PC-3 (cell line): ENCODE data around the gene RGS9BP.

Experiments
- EZH2 ChIP-seq: fragments of 300-600 bp; sonication (generic); IDR thresholded peaks from one replicate; pipeline ENCODE4 v1.6.1; 2017; ENCODE audit warnings: antibody characterized with exemption, mild to moderate bottlenecking, low read length; ENCODE audit not compliant: unreplicated experiment
- EZH2phosphoT487 ChIP-seq: fragments of 300-600 bp; sonication (generic); IDR thresholded peaks from 2 replicates; pipeline ENCODE4 v1.6.1; 2018; ENCODE audit warnings: mild to moderate bottlenecking, antibody characterized with exemption, low read length, borderline replicate concordance
- TF ChIP-seq, protein P1 (sequence below): fragments of 300-600 bp; sonication (generic); conservative IDR thresholded peaks from 2 replicates; pipeline ENCODE4 v1.5.1; 2017; ENCODE audit warnings: antibody characterized with exemption, low read depth, mild to moderate bottlenecking, low read length

GRCh38 chr19:32717496-32717895, 41.8 kb downstream of the RGS9BP start:
- TF ChIP-seq, protein P1, sequence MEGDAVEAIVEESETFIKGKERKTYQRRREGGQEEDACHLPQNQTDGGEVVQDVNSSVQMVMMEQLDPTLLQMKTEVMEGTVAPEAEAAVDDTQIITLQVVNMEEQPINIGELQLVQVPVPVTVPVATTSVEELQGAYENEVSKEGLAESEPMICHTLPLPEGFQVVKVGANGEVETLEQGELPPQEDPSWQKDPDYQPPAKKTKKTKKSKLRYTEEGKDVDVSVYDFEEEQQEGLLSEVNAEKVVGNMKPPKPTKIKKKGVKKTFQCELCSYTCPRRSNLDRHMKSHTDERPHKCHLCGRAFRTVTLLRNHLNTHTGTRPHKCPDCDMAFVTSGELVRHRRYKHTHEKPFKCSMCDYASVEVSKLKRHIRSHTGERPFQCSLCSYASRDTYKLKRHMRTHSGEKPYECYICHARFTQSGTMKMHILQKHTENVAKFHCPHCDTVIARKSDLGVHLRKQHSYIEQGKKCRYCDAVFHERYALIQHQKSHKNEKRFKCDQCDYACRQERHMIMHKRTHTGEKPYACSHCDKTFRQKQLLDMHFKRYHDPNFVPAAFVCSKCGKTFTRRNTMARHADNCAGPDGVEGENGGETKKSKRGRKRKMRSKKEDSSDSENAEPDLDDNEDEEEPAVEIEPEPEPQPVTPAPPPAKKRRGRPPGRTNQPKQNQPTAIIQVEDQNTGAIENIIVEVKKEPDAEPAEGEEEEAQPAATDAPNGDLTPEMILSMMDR: no peak
- TF ChIP-seq EZH2phosphoT487 (no peak), EZH2 (no peak)
